Lower lobe of right lung (tissue), 2 donors: ENCODE results near the gene GFY. TPM values are rescaled to one million over a fixed set of nuclear protein-coding genes. Genes with fewer than 3 reads are reported as not detected.

ENCODE experiments used
- ATAC-seq, 2 donors: fragments of 200-7000 bp; cut with Tn5 transposase; one replicate each; pipeline ENCODE4 v1.9.1; 2020 to 2022; ENCODE audit warnings: mild to moderate bottlenecking in 2 of 2, moderate library complexity in 2 of 2
- DNase-seq: peaks from one replicate; pipeline ENCODE4 v3.0.0-alpha.2; 2020
- H3K27ac ChIP-seq: fragments of 200-600 bp; one replicate; pipeline ENCODE4 v1.8.0; 2022
- H3K27me3 ChIP-seq: fragments of 200-600 bp; one replicate; pipeline ENCODE4 v1.8.0; 2022; ENCODE audit warnings: low read depth
- H3K36me3 ChIP-seq: fragments of 200-600 bp; one replicate; pipeline ENCODE4 v1.8.0; 2022; ENCODE audit warnings: mild to moderate bottlenecking
- H3K4me1 ChIP-seq: fragments of 200-600 bp; one replicate; pipeline ENCODE4 v1.8.0; 2022
- H3K4me3 ChIP-seq: fragments of 200-600 bp; one replicate; pipeline ENCODE4 v1.8.0; 2022; ENCODE audit warnings: mild to moderate bottlenecking
- H3K9me3 ChIP-seq: fragments of 200-600 bp; one replicate; pipeline ENCODE4 v1.8.0; 2022
- CTCF ChIP-seq: fragments of 200-600 bp; IDR thresholded peaks from one replicate; pipeline ENCODE4 v1.8.0; 2022; ENCODE audit warnings: antibody characterized with exemption, mild to moderate bottlenecking
- intact Hi-C: fragments of 100-400 bp; cut with DNase I; formaldehyde crosslinking; loops from one replicate; pipeline ENCODE4 v1.11.0; 2022
- total RNA-seq: library from RNA; stranded (reverse); fragmentation: NEBNext Ultra II Directional; extraction: Animal tissue kit (Norgen Biotek cat#: 25700); gene quantifications from one replicate; pipeline ENCODE4 v1.2.1, GENCODE V29; 2021
- donor health status: DM: no; HTN: yes; CAD: no; lungs with severe emphysema.

GFY gene
- total RNA-seq, 1 donor from 2014 or later, result not detected

GRCh38 chr19:49463960-49464740, 39.0 kb downstream of the GFY start:
- ATAC-seq, result no peak
- DNase-seq, result no peak
- H3K36me3 ChIP-seq, result peaks cover 70% of the 10 kb centered on the region
- H3K9me3 ChIP-seq, result no peaks in the 10 kb centered on the region
- peaks cover 11% of the 10 kb centered on the region for H3K4me1 ChIP-seq
- H3K4me3 ChIP-seq, result no peak overlapping the region
- H3K27me3 ChIP-seq, result no peaks in the 10 kb centered on the region
- intact Hi-C loops, result no loop called here
- TF ChIP-seq CTCF, result no peak
- no peak overlapping the region for H3K27ac ChIP-seq

GRCh38 chr19:49465371-49465770, 40.2 kb downstream of the GFY start:
- DNase-seq (no peak), ATAC-seq (no peak)
- Histone ChIP-seq H3K9me3 (no peaks in the 10 kb centered on the region), H3K4me3 (no peak overlapping the region), H3K27ac (no peak overlapping the region), H3K27me3 (no peaks in the 10 kb centered on the region), H3K4me1 (peaks cover 20% of the 10 kb centered on the region), H3K36me3 (peaks cover 65% of the 10 kb centered on the region)
- intact Hi-C loops, result no loop called here
- TF ChIP-seq CTCF, result no peak

- H3K9me3 ChIP-seq, result no peaks in the 10 kb centered on the region
- no peak overlapping the region for H3K4me3 ChIP-seq
- peak overlapping the region; percentile 7 for H3K27ac ChIP-seq
- peaks cover 20% of the 10 kb centered on the region for H3K4me1 ChIP-seq
- H3K36me3 ChIP-seq, result peaks cover 48% of the 10 kb centered on the region
- ATAC-seq, result peak; percentile 12 to 13
- TF ChIP-seq CTCF, result no peak
- DNase-seq, result no peak
- H3K27me3 ChIP-seq, result no peaks in the 10 kb centered on the region
- intact Hi-C loops, result no loop called here
Observed at GRCh38 chr19:49468199-49468598, 43.0 kb downstream of the GFY start.

- no peak overlapping the region for H3K4me3 ChIP-seq
- H3K27me3 ChIP-seq, result no peaks in the 10 kb centered on the region
- ATAC-seq (peak; percentile 44 to 64), DNase-seq (no peak)
- H3K36me3 ChIP-seq, result peaks cover 45% of the 10 kb centered on the region
- H3K9me3 ChIP-seq, result no peaks in the 10 kb centered on the region
- H3K27ac ChIP-seq, result peak overlapping the region; percentile 7
- peaks cover 25% of the 10 kb centered on the region for H3K4me1 ChIP-seq
- intact Hi-C loops, result no loop called here
- no peak for TF ChIP-seq CTCF
Observed at GRCh38 chr19:49468746-49469447, 43.7 kb downstream of the GFY start.

- Histone ChIP-seq H3K9me3 (no peaks in the 10 kb centered on the region), H3K36me3 (peaks cover 34% of the 10 kb centered on the region), H3K27me3 (no peaks in the 10 kb centered on the region), H3K4me1 (peaks cover 26% of the 10 kb centered on the region), H3K4me3 (no peak overlapping the region), H3K27ac (no peak overlapping the region)
- ATAC-seq (peak in 1 of 2 donors; percentile 23), DNase-seq (no peak)
- intact Hi-C loops, result no loop called here
- TF ChIP-seq CTCF, result no peak
Observed at GRCh38 chr19:49469828-49470614, 44.8 kb downstream of the GFY start.
